HepG2 (cell line): ENCODE measurements around the gene RNASE7. TPM values are rescaled to one million over a fixed set of nuclear protein-coding genes. Genes with fewer than 3 reads are reported as not detected.

Experiments used
- AHR ChIP-seq: IDR thresholded peaks from 2 replicates; pipeline ENCODE4 v1.6.1; 2018; ENCODE audit warnings: missing genetic modification reagents, missing compliant biosample characterization
- ELF4 ChIP-seq: sonication (generic); formaldehyde crosslinking; IDR thresholded peaks from 2 replicates; pipeline ENCODE4 v1.5.0; 2020; ENCODE audit warnings: missing genetic modification reagents, mild to moderate bottlenecking, moderate library complexity, borderline replicate concordance
- GTF2F1 ChIP-seq: fragments of 150-350 bp; IDR thresholded peaks from 2 replicates; pipeline ENCODE4 v1.6.1; 2014; ENCODE audit warnings: low read length
- IRX3 ChIP-seq: sonication (generic); formaldehyde crosslinking; IDR thresholded peaks from 2 replicates; pipeline ENCODE4 v1.8.1; 2023; ENCODE audit warnings: mild to moderate bottlenecking, low read depth, missing genetic modification reagents, borderline replicate concordance
- NR2F1 ChIP-seq, 2 experiments: fragments of 450-650 bp in 1 of 2; formaldehyde crosslinking in 1 of 2; IDR thresholded peaks; 2 replicates each; pipeline versions ENCODE4 v1.5.0 to v1.6.1; 2016 to 2020; ENCODE audit warnings: mild to moderate bottlenecking in 1 of 2, missing compliant biosample characterization in 1 of 2, missing genetic modification reagents in 1 of 2, moderate library complexity in 1 of 2
- ZFY ChIP-seq: sonication (generic); formaldehyde crosslinking; IDR thresholded peaks from 2 replicates; pipeline ENCODE4 v1.4.0; 2020; ENCODE audit warnings: missing genetic modification reagents
- ZNF12 ChIP-seq: sonication (generic); formaldehyde crosslinking; IDR thresholded peaks from 2 replicates; pipeline ENCODE4 v1.5.0; 2020; ENCODE audit warnings: missing genetic modification reagents
- ZNF274 ChIP-seq: sonication (generic); formaldehyde crosslinking; IDR thresholded peaks from 2 replicates; pipeline ENCODE4 v1.5.1; 2020; ENCODE audit warnings: mild to moderate bottlenecking, missing genetic modification reagents
- ZNF292 ChIP-seq: sonication (generic); formaldehyde crosslinking; IDR thresholded peaks from 2 replicates; pipeline ENCODE4 v1.8.1; 2022; ENCODE audit warnings: mild to moderate bottlenecking, low read depth, missing genetic modification reagents, borderline replicate concordance
- ZNF432 ChIP-seq: sonication (generic); formaldehyde crosslinking; IDR thresholded peaks from 2 replicates; pipeline ENCODE4 v1.5.0; 2020; ENCODE audit warnings: missing genetic modification reagents, mild to moderate bottlenecking, borderline replicate concordance
- ZNF646 ChIP-seq: sonication (generic); formaldehyde crosslinking; IDR thresholded peaks from 2 replicates; pipeline ENCODE4 v1.9.0; 2021; ENCODE audit warnings: mild to moderate bottlenecking, missing genetic modification reagents
- ZSCAN9 ChIP-seq: IDR thresholded peaks from 2 replicates; pipeline ENCODE4 v1.6.1; 2016; ENCODE audit warnings: borderline replicate concordance
- polyA plus RNA-seq, 8 experiments: library from polyadenylated mRNA; depleted of rRNA in 3 of 8; stranded (reverse) in 7 of 8; unstranded in 1 of 8; fragments of >200 nt; fragmentation: Illumina TruSeq in 4 of 8; extraction: Trizol in 4 of 8; gene quantifications; 2 replicates each; pipeline versions ENCODE4 v1.2.1 to v1.2.3, GENCODE V29; 2011 to 2016; ENCODE audit warnings: low read depth in 4 of 8, missing spikeins in 1 of 8, mixed read lengths in 1 of 8; ENCODE audit not compliant: insufficient read depth in 1 of 8
- total RNA-seq, 5 experiments: library from RNA; depleted of rRNA; stranded (reverse); fragments of >200 nt; fragmentation: Illumina TruSeq; extraction: Trizol; gene quantifications; 2 replicates each; pipeline ENCODE4 v1.2.3, GENCODE V29; 2016; ENCODE audit warnings: low read depth in 1 of 5
- TF ChIP-seq, protein P1 (sequence below): sonication (generic); formaldehyde crosslinking; IDR thresholded peaks from 2 replicates; pipeline ENCODE4 v1.5.0; 2020; ENCODE audit warnings: mild to moderate bottlenecking, missing genetic modification reagents
- TF ChIP-seq, protein P2 (sequence below): sonication (generic); formaldehyde crosslinking; IDR thresholded peaks from 2 replicates; pipeline ENCODE4 v1.4.0; 2020; ENCODE audit warnings: missing genetic modification reagents
- TF ChIP-seq, protein P3 (sequence below): sonication (generic); formaldehyde crosslinking; IDR thresholded peaks from 2 replicates; pipeline ENCODE4 v1.4.0; 2020; ENCODE audit warnings: missing genetic modification reagents

RNASE7 gene
- total and polyA plus RNA-seq, 2 of the 13 experiments (the other 11 are each of a cell fraction or from before 2014, with no cell fraction given), result 0.04 TPM; not detected in 1

DNA sequence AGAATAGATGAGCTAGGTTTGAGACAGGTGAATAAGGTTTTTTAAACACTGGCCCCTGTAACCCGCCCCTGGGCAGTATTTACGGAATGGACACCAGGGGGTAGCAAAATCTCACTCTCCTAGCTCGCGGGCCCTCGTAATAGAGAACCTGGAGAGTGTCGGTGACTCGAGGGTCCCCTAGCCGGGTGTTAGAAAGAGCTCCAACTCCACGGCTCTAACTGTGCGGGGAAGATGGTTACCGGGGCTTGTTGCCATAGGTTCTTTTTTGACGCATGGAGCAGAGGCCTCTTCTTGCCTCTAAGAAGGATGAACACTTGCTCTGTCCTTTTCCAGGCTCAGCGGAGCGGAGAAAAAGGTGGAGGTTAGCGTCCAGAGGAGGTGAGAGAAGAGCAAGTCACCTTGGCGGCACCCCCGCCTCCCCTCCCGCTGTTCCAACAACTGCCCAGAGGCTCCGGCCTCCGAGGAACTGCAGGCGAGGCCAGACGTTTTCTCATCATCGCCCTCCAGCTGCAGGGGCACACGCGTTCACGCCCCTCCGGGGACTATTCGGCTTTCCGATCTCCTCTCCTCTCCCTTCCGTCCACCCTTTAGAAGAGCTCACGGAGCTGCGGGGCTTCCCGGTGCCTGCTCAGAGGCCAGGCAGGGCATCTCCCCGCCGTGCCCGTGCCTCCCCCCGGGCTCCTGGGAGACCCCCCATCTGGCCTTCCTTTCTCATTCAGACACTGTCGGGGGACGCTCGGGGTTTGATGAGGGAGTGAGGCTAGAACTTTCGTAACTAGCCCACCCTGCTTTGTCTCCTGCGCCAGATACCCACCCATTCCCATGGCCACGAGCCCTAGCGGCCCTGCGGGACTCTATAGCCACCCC lies 26.6 kb downstream of the RNASE7 start (continued):
- TF ChIP-seq, protein P1, sequence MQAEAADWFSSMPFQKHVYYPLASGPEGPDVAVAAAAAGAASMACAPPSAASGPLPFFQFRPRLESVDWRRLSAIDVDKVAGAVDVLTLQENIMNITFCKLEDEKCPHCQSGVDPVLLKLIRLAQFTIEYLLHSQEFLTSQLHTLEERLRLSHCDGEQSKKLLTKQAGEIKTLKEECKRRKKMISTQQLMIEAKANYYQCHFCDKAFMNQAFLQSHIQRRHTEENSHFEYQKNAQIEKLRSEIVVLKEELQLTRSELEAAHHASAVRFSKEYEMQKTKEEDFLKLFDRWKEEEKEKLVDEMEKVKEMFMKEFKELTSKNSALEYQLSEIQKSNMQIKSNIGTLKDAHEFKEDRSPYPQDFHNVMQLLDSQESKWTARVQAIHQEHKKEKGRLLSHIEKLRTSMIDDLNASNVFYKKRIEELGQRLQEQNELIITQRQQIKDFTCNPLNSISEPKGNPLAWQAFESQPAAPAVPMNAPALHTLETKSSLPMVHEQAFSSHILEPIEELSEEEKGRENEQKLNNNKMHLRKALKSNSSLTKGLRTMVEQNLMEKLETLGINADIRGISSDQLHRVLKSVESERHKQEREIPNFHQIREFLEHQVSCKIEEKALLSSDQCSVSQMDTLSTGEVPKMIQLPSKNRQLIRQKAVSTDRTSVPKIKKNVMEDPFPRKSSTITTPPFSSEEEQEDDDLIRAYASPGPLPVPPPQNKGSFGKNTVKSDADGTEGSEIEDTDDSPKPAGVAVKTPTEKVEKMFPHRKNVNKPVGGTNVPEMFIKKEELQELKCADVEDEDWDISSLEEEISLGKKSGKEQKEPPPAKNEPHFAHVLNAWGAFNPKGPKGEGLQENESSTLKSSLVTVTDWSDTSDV (CRISPR knock-in tag), result no peak
- TF ChIP-seq GTF2F1 (no peak), ZSCAN9 (CRISPR knock-in tag) (no peak), ZNF292 (no peak), ELF4 (CRISPR knock-in tag) (no peak), ZNF432 (CRISPR knock-in tag) (no peak; the same call in 1 of the 2 replicates), ZNF274 (CRISPR knock-in tag) (peak; percentile 46; the same call in 1 of the 2 replicates), NR2F1 (CRISPR knock-in tag; IDR thresholded peaks at IDR 0.05) (no peak), IRX3 (no peak), AHR (CRISPR knock-in tag) (no peak), ZNF646 (CRISPR knock-in tag) (no peak), ZNF12 (CRISPR knock-in tag) (no peak), ZFY (CRISPR knock-in tag) (peak; percentile 38; the same call in 1 of the 2 replicates)
- TF ChIP-seq, protein P2, sequence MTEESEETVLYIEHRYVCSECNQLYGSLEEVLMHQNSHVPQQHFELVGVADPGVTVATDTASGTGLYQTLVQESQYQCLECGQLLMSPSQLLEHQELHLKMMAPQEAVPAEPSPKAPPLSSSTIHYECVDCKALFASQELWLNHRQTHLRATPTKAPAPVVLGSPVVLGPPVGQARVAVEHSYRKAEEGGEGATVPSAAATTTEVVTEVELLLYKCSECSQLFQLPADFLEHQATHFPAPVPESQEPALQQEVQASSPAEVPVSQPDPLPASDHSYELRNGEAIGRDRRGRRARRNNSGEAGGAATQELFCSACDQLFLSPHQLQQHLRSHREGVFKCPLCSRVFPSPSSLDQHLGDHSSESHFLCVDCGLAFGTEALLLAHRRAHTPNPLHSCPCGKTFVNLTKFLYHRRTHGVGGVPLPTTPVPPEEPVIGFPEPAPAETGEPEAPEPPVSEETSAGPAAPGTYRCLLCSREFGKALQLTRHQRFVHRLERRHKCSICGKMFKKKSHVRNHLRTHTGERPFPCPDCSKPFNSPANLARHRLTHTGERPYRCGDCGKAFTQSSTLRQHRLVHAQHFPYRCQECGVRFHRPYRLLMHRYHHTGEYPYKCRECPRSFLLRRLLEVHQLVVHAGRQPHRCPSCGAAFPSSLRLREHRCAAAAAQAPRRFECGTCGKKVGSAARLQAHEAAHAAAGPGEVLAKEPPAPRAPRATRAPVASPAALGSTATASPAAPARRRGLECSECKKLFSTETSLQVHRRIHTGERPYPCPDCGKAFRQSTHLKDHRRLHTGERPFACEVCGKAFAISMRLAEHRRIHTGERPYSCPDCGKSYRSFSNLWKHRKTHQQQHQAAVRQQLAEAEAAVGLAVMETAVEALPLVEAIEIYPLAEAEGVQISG (CRISPR knock-in tag), result no peak
- TF ChIP-seq, protein P3, sequence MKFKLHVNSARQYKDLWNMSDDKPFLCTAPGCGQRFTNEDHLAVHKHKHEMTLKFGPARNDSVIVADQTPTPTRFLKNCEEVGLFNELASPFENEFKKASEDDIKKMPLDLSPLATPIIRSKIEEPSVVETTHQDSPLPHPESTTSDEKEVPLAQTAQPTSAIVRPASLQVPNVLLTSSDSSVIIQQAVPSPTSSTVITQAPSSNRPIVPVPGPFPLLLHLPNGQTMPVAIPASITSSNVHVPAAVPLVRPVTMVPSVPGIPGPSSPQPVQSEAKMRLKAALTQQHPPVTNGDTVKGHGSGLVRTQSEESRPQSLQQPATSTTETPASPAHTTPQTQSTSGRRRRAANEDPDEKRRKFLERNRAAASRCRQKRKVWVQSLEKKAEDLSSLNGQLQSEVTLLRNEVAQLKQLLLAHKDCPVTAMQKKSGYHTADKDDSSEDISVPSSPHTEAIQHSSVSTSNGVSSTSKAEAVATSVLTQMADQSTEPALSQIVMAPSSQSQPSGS (CRISPR knock-in tag), result no peak
